Calu3 (cell line): ENCODE measurements around the gene IRF2. TPM values are rescaled to one million over a fixed set of nuclear protein-coding genes. Genes with fewer than 3 reads are reported as not detected.

Source experiments
- BruUV-seq: library from RNA; stranded (reverse); fragments of 400-500 nt; replicated peaks from 2 replicates; lab custom pipeline; 2021; lab: Mats Ljungman, UMichigan
- CTCF ChIA-PET: fragments of 300-600 bp; sonication (Branson Sonifier 250); formaldehyde crosslinking; loops from one replicate; lab custom pipeline; 2022; ENCODE audit warnings: antibody characterized with exemption; lab: Charles Lee
- DNase-seq: peaks from one replicate; pipeline ENCODE4 v3.0.0; 2022
- H3K27ac Mint-ChIP-seq: one replicate; pipeline ENCODE4 v1.8.0; 2022; ENCODE audit warnings: mixed read lengths; ENCODE audit not compliant: unreplicated experiment
- H3K27me3 Mint-ChIP-seq: one replicate; pipeline ENCODE4 v1.8.0; 2022; ENCODE audit warnings: mixed read lengths; ENCODE audit not compliant: unreplicated experiment
- H3K36me3 Mint-ChIP-seq: one replicate; pipeline ENCODE4 v1.8.0; 2022; ENCODE audit warnings: mild to moderate bottlenecking, moderate library complexity, mixed read lengths; ENCODE audit not compliant: insufficient read depth, unreplicated experiment
- H3K4me1 Mint-ChIP-seq: one replicate; pipeline ENCODE4 v1.8.0; 2022; ENCODE audit warnings: mild to moderate bottlenecking, low read depth, mixed read lengths; ENCODE audit not compliant: unreplicated experiment
- H3K4me3 Mint-ChIP-seq: one replicate; pipeline ENCODE4 v1.8.0; 2022; ENCODE audit warnings: mild to moderate bottlenecking, low read depth, moderate library complexity, mixed read lengths; ENCODE audit not compliant: unreplicated experiment
- H3K9me3 Mint-ChIP-seq: one replicate; pipeline ENCODE4 v1.8.0; 2022; ENCODE audit warnings: low read depth, mixed read lengths; ENCODE audit not compliant: unreplicated experiment
- CTCF ChIP-seq: fragments of 200-600 bp; IDR thresholded peaks from one replicate; pipeline ENCODE4 v1.8.0; 2022; ENCODE audit warnings: antibody characterized with exemption; ENCODE audit not compliant: unreplicated experiment
- intact Hi-C: fragments of 100-400 bp; cut with micrococcal nuclease; formaldehyde crosslinking; loops from one replicate; pipeline ENCODE4 v1.10.0; 2022; ENCODE audit not compliant: unreplicated experiment
- total RNA-seq: library from RNA; stranded (reverse); gene quantifications from 2 replicates; pipeline ENCODE4 v1.2.3, GENCODE V29; 2022

The IRF2 gene
- total RNA-seq, 1 experiment from 2014 or later: 27.3 TPM

GRCh38 chr4:184406958-184407391 lies 67.4 kb downstream of the IRF2 start:
- TF ChIP-seq CTCF: no peak
- no peak overlapping the region for H3K27ac Mint-ChIP-seq
- no TSS peak for BruUV-seq
- intact Hi-C loops: no loop called here
- DNase-seq: no peak
- no peaks in the 10 kb centered on the region for H3K9me3 Mint-ChIP-seq
- no peak overlapping the region for H3K4me3 Mint-ChIP-seq
- peaks cover 25% of the 10 kb centered on the region for H3K36me3 Mint-ChIP-seq
- H3K27me3 Mint-ChIP-seq: no peaks in the 10 kb centered on the region
- H3K4me1 Mint-ChIP-seq: no peaks in the 10 kb centered on the region
- CTCF ChIA-PET: no interaction called here

- H3K9me3 Mint-ChIP-seq: no peaks in the 10 kb centered on the region
- CTCF ChIA-PET: no interaction called here
- no peak for TF ChIP-seq CTCF
- peaks cover 13% of the 10 kb centered on the region for H3K36me3 Mint-ChIP-seq
- no peaks in the 10 kb centered on the region for H3K27me3 Mint-ChIP-seq
- no peak overlapping the region for H3K4me3 Mint-ChIP-seq
- no peaks in the 10 kb centered on the region for H3K4me1 Mint-ChIP-seq
- H3K27ac Mint-ChIP-seq: no peak overlapping the region
- intact Hi-C loops: no loop called here
- BruUV-seq: no TSS peak
- no peak for DNase-seq
These were observed 70.3 kb downstream of the IRF2 start for GRCh38 chr4:184404047-184404446.

- Mint-ChIP-seq H3K27me3 (no peaks in the 10 kb centered on the region), H3K27ac (no peak overlapping the region), H3K4me3 (no peak overlapping the region), H3K36me3 (peaks cover 9% of the 10 kb centered on the region), H3K9me3 (no peaks in the 10 kb centered on the region), H3K4me1 (no peaks in the 10 kb centered on the region)
- BruUV-seq: no TSS peak
- DNase-seq: no peak
- TF ChIP-seq CTCF: no peak
- CTCF ChIA-PET: no interaction called here
- intact Hi-C loops: no loop called here
These were observed 71.0 kb downstream of the IRF2 start for GRCh38 chr4:184403384-184403781.

- CTCF ChIA-PET: no interaction called here
- Mint-ChIP-seq H3K36me3 (peaks cover 9% of the 10 kb centered on the region), H3K27me3 (no peaks in the 10 kb centered on the region), H3K4me1 (no peaks in the 10 kb centered on the region), H3K4me3 (no peak overlapping the region), H3K27ac (no peak overlapping the region), H3K9me3 (no peaks in the 10 kb centered on the region)
- no peak for TF ChIP-seq CTCF
- BruUV-seq: no TSS peak
- DNase-seq: no peak
- intact Hi-C loops: no loop called here
These were observed 71.5 kb downstream of the IRF2 start for GRCh38 chr4:184402740-184403383.
